Heart right ventricle (tissue), 16 donors: Measurements from ENCODE around the gene CWC15. TPM values are rescaled to one million over a fixed set of nuclear protein-coding genes. Genes with fewer than 3 reads are reported as not detected.

Experiments
- ATAC-seq, 8 donors: fragments of 200-7000 bp; cut with Tn5 transposase; one replicate each; pipeline ENCODE4 v1.9.1; 2020; ENCODE audit warnings: mild to moderate bottlenecking in 8 of 8, moderate library complexity in 8 of 8, moderate number of reproducible peaks in 1 of 8
- DNase-seq, 2 donors: peaks; one replicate each; pipeline ENCODE4 v3.0.0-alpha.2; 2020
- H3K27ac ChIP-seq, 10 donors: fragments of 200-600 bp; sonication (generic) in 2 of 10; one replicate each; pipeline versions ENCODE4 v1.5.0 to v1.8.0; 2020 to 2022; ENCODE audit warnings: mild to moderate bottlenecking in 3 of 10
- H3K27me3 ChIP-seq, 7 donors: fragments of 200-600 bp; one replicate each; pipeline ENCODE4 v1.8.0; 2021 to 2022; ENCODE audit warnings: mild to moderate bottlenecking in 2 of 7
- H3K36me3 ChIP-seq, 9 donors: fragments of 200-600 bp; sonication (generic) in 1 of 9; one replicate each; pipeline versions ENCODE4 v1.5.0 to v1.8.0; 2020 to 2022; ENCODE audit warnings: mild to moderate bottlenecking in 2 of 9
- H3K4me1 ChIP-seq, 9 donors: fragments of 200-600 bp; sonication (generic) in 1 of 9; one replicate each; pipeline versions ENCODE4 v1.5.0 to v1.8.0; 2020 to 2022; ENCODE audit warnings: mild to moderate bottlenecking in 4 of 9
- H3K4me3 ChIP-seq, 10 donors: fragments of 200-600 bp; sonication (generic) in 2 of 10; one replicate each; pipeline versions ENCODE4 v1.5.0 to v1.8.0; 2020 to 2022; ENCODE audit warnings: mild to moderate bottlenecking in 7 of 10, moderate library complexity in 2 of 10
- H3K9me3 ChIP-seq, 11 donors: fragments of 200-600 bp in 10 of 11; sonication (generic) in 2 of 11; one replicate each; pipeline versions ENCODE4 v1.5.0 to v1.8.0; 2013 to 2022; ENCODE audit warnings: mild to moderate bottlenecking in 2 of 11, control low read depth in 1 of 11, moderate library complexity in 1 of 11
- CTCF ChIP-seq, 9 donors: fragments of 200-600 bp; sonication (generic) in 2 of 9; IDR thresholded peaks; one replicate each; pipeline versions ENCODE4 v1.5.0 to v1.8.0; 2021 to 2022; ENCODE audit warnings: antibody characterized with exemption in 9 of 9, mild to moderate bottlenecking in 5 of 9, moderate library complexity in 1 of 9
- WGBS, 2 donors: extraction: QIAGEN DNeasy Blood & Tissue Kit; methylation state at CpG; one replicate each; pipeline ENCODE4 v1.1.7; 2013; ENCODE audit warnings: inconsistent platforms in 1 of 2; 5-methylcytosine and 5-hydroxymethylcytosine counted together
- intact Hi-C, 10 donors: fragments of 100-400 bp; cut with DNase I; formaldehyde crosslinking; loops; one replicate each; pipeline versions ENCODE4 v1.11.1 to v1.14.2; 2022
- polyA plus RNA-seq, 2 donors: library from polyadenylated mRNA; stranded (reverse); fragments of 200-250 nt; gene quantifications; one replicate each; pipeline ENCODE4 v1.2.3, GENCODE V29; 2013
- total RNA-seq, 10 donors: library from RNA; stranded (reverse); fragmentation: NEBNext Ultra II Directional in 3 of 10; extraction: Animal tissue kit (Norgen Biotek cat#: 25700) in 3 of 10; gene quantifications; one replicate each; pipeline versions ENCODE4 v1.2.1 to v1.2.4, GENCODE V29; 2021 to 2023
- donor health status: Arrhythmogenic right ventricular cardiomyopathy.
- donor health status: ischemic (EF 13 %, LVEDD 7.1; RV severe dilation, severe dysfunction).
- donor health status: healthy with polysubstance abuse.
- donor health status: DM: no; HTN: yes; CAD: no.
- donor health status: DM: no; HTN: no; CAD: no.
- donor health status: ischemic (EF 25% LVEDD 6.9; RV normal size, moderate dysfunction).
- donor health status: ischemic (EF 25% LVEDD 5.7; RV mildly dilated, moderate dysfunction).
- donor health status: healthy.
- donor health status: DM: yes; HTN: yes; CAD: no.
- donor health status: Ischemic cardiomyopathy.
- donor health status: ischemic (EF 35%, LVEDD 5.7; RV mildly dilated, moderate dysfunction).
- donor health status: nonischemic (EF 11% LVEDD 7.7; RV severe dilation, severe dysfunction).
- donor health status: DM: yes; HTN: yes; CAD: no.
- donor health status: PGD.
- donor health status: ischemic (EF 29% LVEDD 5.4; RV normal size, mild dysfunction).
- donor health status: nonischemic (EF 23%, LVEDD 6.1; RV moderate dilation, normal function).

Gene CWC15
- total and polyA plus RNA-seq, 12 donors: 53.1 to 196 (median 69.5) TPM

GRCh38 chr11:95011376-95011775 lies 38.0 kb upstream of the CWC15 start:
- H3K4me3 ChIP-seq: no peak overlapping the region
- no peak for TF ChIP-seq CTCF (IDR thresholded peaks at IDR 0.05)
- peaks cover 0 to 11% (median 0%) of the 10 kb centered on the region in 11 donors for H3K9me3 ChIP-seq
- intact Hi-C loops: no loop called here
- no peak overlapping the region for H3K27ac ChIP-seq
- H3K27me3 ChIP-seq: peaks cover 0 to 10% (median 0%) of the 10 kb centered on the region in 7 donors
- H3K4me1 ChIP-seq: no peaks in the 10 kb centered on the region
- DNase-seq: no peak
- ATAC-seq: no peak
- no peaks in the 10 kb centered on the region for H3K36me3 ChIP-seq

GRCh38 chr11:95005642-95006041 lies 32.3 kb upstream of the CWC15 start:
- Histone ChIP-seq H3K36me3 (no peaks in the 10 kb centered on the region), H3K27me3 (no peaks in the 10 kb centered on the region), H3K4me3 (no peak overlapping the region), H3K9me3 (peaks cover 0 to 11% (median 0%) of the 10 kb centered on the region in 11 donors), H3K27ac (no peak overlapping the region), H3K4me1 (no peaks in the 10 kb centered on the region)
- no peak for DNase-seq
- intact Hi-C loops: no loop called here
- no peak for ATAC-seq
- TF ChIP-seq CTCF (IDR thresholded peaks at IDR 0.05): no peak
- WGBS, 2 donors: 84 to 86% methylated on average over 1 of the region's 1 CpG

GRCh38 chr11:95003716-95004115 lies 30.4 kb upstream of the CWC15 start:
- TF ChIP-seq CTCF (IDR thresholded peaks at IDR 0.05): no peak
- H3K27ac ChIP-seq: no peak overlapping the region
- DNase-seq (no peak), ATAC-seq (no peak)
- no peaks in the 10 kb centered on the region for H3K4me1 ChIP-seq
- H3K27me3 ChIP-seq: no peaks in the 10 kb centered on the region
- intact Hi-C loops: no loop called here
- peaks cover 0 to 9% (median 0%) of the 10 kb centered on the region in 11 donors for H3K9me3 ChIP-seq
- peaks cover 0 to 5% (median 0%) of the 10 kb centered on the region in 9 donors for H3K36me3 ChIP-seq
- H3K4me3 ChIP-seq: no peak overlapping the region

- intact Hi-C loops: no loop called here
- no peak overlapping the region for H3K27ac ChIP-seq
- H3K9me3 ChIP-seq: no peaks in the 10 kb centered on the region
- H3K4me1 ChIP-seq: no peaks in the 10 kb centered on the region
- TF ChIP-seq CTCF (IDR thresholded peaks at IDR 0.05): no peak
- H3K36me3 ChIP-seq: peaks cover 0 to 17% (median 0%) of the 10 kb centered on the region in 9 donors
- H3K27me3 ChIP-seq: no peaks in the 10 kb centered on the region
- ATAC-seq: no peak
- H3K4me3 ChIP-seq: no peak overlapping the region
- WGBS, 2 donors: 93 to 96% methylated on average over 13 of the region's 13 CpGs
- DNase-seq: no peak
Measured at GRCh38 chr11:94998285-94998684, 24.9 kb upstream of the CWC15 start.
